NCI-H2029 (cell line): Measurements from ENCODE around the gene IFRD1.
"Not testable (repeated sequence)": the region's sequence is repeated elsewhere in the genome, so short reads cannot be mapped to it uniquely, and the experiment has no call there.

Source experiments
- DNase-seq: peaks from one replicate; lab custom pipeline; 2025; lab: John Stamatoyannopoulos, UW

The IFRD1 gene

GRCh38 chr7:112442210-112442609 is 8.1 kb upstream of the IFRD1 start:
- no peak for DNase-seq

GRCh38 chr7:112444505-112444904 is 5.8 kb upstream of the IFRD1 start:
- DNase-seq = no peak

GRCh38 chr7:112446431-112446830 is 3.8 kb upstream of the IFRD1 start:
- DNase-seq = no peak

- DNase-seq = no peak
Observed at GRCh38 chr7:112447406-112447805, 2.9 kb upstream of the IFRD1 start.

- DNase-seq = no peak
Observed at GRCh38 chr7:112448381-112448780, 1.9 kb upstream of the IFRD1 start.

GRCh38 chr7:112448891-112449290 is 1.4 kb upstream of the IFRD1 start:
- DNase-seq = no peak

- peak; percentile 45 for DNase-seq
Observed at GRCh38 chr7:112449353-112449752, 907 bp upstream of the IFRD1 start.

GRCh38 chr7:112450807-112451761 is 824 bp downstream of the IFRD1 start:
- DNase-seq = peak; percentile 95

- no peak for DNase-seq
Observed at GRCh38 chr7:112452102-112452888, 2.0 kb downstream of the IFRD1 start.

- no peak for DNase-seq
Observed at GRCh38 chr7:112453505-112454171, 3.4 kb downstream of the IFRD1 start.

- DNase-seq = not testable (repeated sequence)
Observed at GRCh38 chr7:112454191-112454590, 3.9 kb downstream of the IFRD1 start.

- DNase-seq = no peak
Observed at GRCh38 chr7:112459645-112460044, 9.4 kb downstream of the IFRD1 start.

- DNase-seq = peak; percentile 42
Observed at GRCh38 chr7:112462236-112462635, 12.0 kb downstream of the IFRD1 start.

- DNase-seq = no peak
Observed at GRCh38 chr7:112467867-112468266, 17.6 kb downstream of the IFRD1 start.

- DNase-seq = no peak
Observed at GRCh38 chr7:112470194-112470593, 19.9 kb downstream of the IFRD1 start.

- no peak for DNase-seq
Observed at GRCh38 chr7:112476390-112477052, 26.3 kb downstream of the IFRD1 start.

- DNase-seq = no peak
Observed at GRCh38 chr7:112481121-112481736, 31.0 kb downstream of the IFRD1 start.

- no peak for DNase-seq
Observed at GRCh38 chr7:112481833-112482670, 31.8 kb downstream of the IFRD1 start.

GRCh38 chr7:112484671-112485167 is 34.5 kb downstream of the IFRD1 start:
- no peak for DNase-seq

- no peak for DNase-seq
Observed at GRCh38 chr7:112485766-112486165, 35.5 kb downstream of the IFRD1 start.
